ENCODE data around the gene SCGB3A2.

SCGB3A2 gene

DNA sequence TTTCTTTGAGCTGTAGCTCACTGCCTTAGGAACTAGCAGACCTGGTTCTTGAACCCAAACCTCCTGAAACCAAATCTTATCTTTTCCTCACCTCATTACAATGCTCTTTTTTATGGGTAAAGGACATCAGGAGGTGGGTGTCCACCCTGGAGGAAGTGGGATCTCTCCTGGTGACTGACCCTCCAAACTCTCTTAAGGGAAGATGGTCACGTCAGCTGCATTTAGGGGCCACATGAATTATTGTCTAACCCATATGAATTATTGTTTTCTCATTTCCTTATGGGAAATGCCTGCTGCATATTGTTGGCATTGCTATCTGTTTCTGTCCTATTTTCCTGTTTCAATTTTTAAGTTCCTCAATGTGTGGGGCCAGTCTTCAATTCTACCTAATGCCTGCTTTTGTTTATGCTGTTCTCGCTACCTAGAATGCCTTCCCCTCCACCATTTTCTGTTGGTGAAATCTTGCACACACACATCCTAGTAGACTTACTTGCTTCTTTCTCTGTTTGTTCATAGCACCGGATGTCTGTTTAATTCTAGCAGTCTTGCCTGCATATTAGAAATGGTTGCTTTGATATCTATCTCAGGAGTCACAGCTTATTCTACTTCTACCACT, 25.0 kb upstream of the SCGB3A2 start:
- H3K79me2 ChIP-seq (ENCODE audit: control insufficient read depth, insufficient read depth, low read length) = no peaks in the 10 kb centered on the region
- H2BK120ac ChIP-seq (ENCODE audit: low read depth, low read length) = no peak overlapping the region
- H3K4me1 ChIP-seq (ENCODE audit: control insufficient read depth, low read depth, low read length) = no peaks in the 10 kb centered on the region
- DNase-seq = no peak
- H3K79me1 ChIP-seq (ENCODE audit: low read length) = no peaks in the 10 kb centered on the region
- H3K56ac ChIP-seq (ENCODE audit: low read length) = no peak overlapping the region
- H4K8ac ChIP-seq (ENCODE audit: low read depth, low read length) = no peak overlapping the region
- H2AK5ac ChIP-seq (ENCODE audit: low read length) = no peak overlapping the region
- H3K4me3 ChIP-seq (ENCODE audit: low read length) = no peak overlapping the region
- no peak overlapping the region for H3K4me2 ChIP-seq (ENCODE audit: low read length)
- no peaks in the 10 kb centered on the region for H3K36me3 ChIP-seq (ENCODE audit: control insufficient read depth, insufficient read depth, low read length)
- WGBS (ENCODE audit: extremely low coverage, insufficient coverage, low lambda C conversion rate) = no CpG with 5 or more reads among the region's 3 CpGs
- no peak overlapping the region for H4K5ac ChIP-seq (ENCODE audit: low read length)
- no peak overlapping the region for H3K4ac ChIP-seq (ENCODE audit: low read depth, low read length)
- H3K27ac ChIP-seq (ENCODE audit: low read depth, low read length) = no peak overlapping the region
- no peak overlapping the region for H3K23ac ChIP-seq (ENCODE audit: low read length)
- H2BK5ac ChIP-seq (ENCODE audit: low read length) = no peak overlapping the region
- no peak overlapping the region for H3K18ac ChIP-seq (ENCODE audit: low read length)
- no peak overlapping the region for H3K9ac ChIP-seq (ENCODE audit: low read length)
- no peaks in the 10 kb centered on the region for H3K27me3 ChIP-seq (ENCODE audit: insufficient read depth, low read length, poor library complexity)
- H2BK15ac ChIP-seq (replicated peaks; ENCODE audit: low read depth) = no peak overlapping the region

DNA sequence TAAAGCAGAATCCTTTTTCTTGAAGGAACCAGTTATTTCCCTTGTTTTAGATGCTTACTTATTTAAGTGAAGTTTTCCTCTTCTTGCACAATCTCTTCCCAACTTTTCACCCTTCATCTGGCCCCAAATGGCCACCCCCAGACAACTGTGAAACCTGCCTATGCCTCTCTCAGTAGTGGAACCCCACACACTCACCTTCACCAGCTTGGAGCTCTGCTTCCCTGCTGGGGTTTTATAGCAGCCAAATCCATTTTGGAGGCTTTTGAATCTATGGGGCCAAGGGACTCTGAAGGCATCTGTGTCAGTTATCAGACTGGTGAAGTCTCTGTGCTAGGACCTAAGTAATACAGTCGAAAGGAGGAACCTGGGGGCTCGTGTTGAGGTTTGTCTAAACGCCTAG, 24.2 kb upstream of the SCGB3A2 start:
- H3K18ac ChIP-seq (ENCODE audit: low read length) = peak overlapping the region; percentile 47
- H2BK5ac ChIP-seq (ENCODE audit: low read length) = no peak overlapping the region
- H4K5ac ChIP-seq (ENCODE audit: low read length) = no peak overlapping the region
- H3K27me3 ChIP-seq (ENCODE audit: insufficient read depth, low read length, poor library complexity) = no peaks in the 10 kb centered on the region
- H3K9ac ChIP-seq (ENCODE audit: low read length) = no peak overlapping the region
- H4K8ac ChIP-seq (ENCODE audit: low read depth, low read length) = no peak overlapping the region
- H3K79me2 ChIP-seq (ENCODE audit: control insufficient read depth, insufficient read depth, low read length) = no peaks in the 10 kb centered on the region
- H3K4me2 ChIP-seq (ENCODE audit: low read length) = no peak overlapping the region
- H3K79me1 ChIP-seq (ENCODE audit: low read length) = no peaks in the 10 kb centered on the region
- H3K27ac ChIP-seq (ENCODE audit: low read depth, low read length) = no peak overlapping the region
- H3K4me3 ChIP-seq (ENCODE audit: low read length) = no peak overlapping the region
- WGBS (ENCODE audit: extremely low coverage, insufficient coverage, low lambda C conversion rate) = no CpG with 5 or more reads among the region's 3 CpGs
- no peak overlapping the region for H3K23ac ChIP-seq (ENCODE audit: low read length)
- no peak overlapping the region for H2AK5ac ChIP-seq (ENCODE audit: low read length)
- no peak overlapping the region for H3K4ac ChIP-seq (ENCODE audit: low read depth, low read length)
- no peaks in the 10 kb centered on the region for H3K4me1 ChIP-seq (ENCODE audit: control insufficient read depth, low read depth, low read length)
- H2BK15ac ChIP-seq (replicated peaks; ENCODE audit: low read depth) = no peak overlapping the region
- H3K36me3 ChIP-seq (ENCODE audit: control insufficient read depth, insufficient read depth, low read length) = no peaks in the 10 kb centered on the region
- H2BK120ac ChIP-seq (ENCODE audit: low read depth, low read length) = no peak overlapping the region
- H3K56ac ChIP-seq (ENCODE audit: low read length) = no peak overlapping the region
- DNase-seq = no peak

DNA sequence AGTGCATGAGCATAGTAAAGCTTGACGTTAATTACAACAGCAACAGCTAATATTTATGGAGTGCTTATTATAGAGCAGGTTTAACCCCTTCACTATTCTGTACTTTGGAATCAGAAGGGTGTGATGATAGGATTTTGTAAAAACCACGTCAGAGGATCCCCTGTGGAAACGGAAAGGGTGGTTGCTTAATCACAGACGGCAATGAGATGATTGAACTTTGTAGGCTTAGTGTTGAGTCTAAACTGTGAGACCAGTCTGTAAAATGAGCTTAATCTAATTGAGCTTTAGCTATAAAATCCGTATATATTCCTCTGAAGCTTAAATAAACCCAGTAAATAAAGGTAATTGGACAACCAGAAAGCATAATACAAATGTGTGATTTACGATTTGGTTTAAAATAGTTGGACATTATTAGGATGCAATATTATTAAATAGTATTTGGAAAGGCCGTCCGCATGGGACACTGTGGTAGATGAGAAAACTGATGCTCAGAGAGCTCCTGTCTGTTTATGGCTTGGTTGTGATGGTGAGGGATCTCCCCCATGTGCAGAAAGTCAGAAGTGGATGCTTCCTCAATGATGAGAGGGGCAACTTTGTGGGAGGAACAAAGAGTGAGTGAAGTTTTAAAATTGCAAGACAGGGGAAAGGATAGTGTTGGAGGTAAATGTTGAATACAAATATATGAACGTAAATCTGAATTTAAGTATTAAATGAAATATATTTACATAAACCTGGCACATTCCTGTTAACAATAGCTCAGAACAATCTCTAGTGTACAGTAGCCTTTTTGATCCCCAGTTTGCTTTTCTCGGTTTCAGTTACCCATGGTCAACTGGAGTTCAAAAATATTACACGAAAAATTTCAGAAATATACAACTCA, 23.4 kb upstream of the SCGB3A2 start:
- no peak overlapping the region for H3K56ac ChIP-seq (ENCODE audit: low read length)
- H4K8ac ChIP-seq (ENCODE audit: low read depth, low read length) = no peak overlapping the region
- no peak overlapping the region for H2BK5ac ChIP-seq (ENCODE audit: low read length)
- H2AK5ac ChIP-seq (ENCODE audit: low read length) = no peak overlapping the region
- no peak overlapping the region for H3K4ac ChIP-seq (ENCODE audit: low read depth, low read length)
- H2BK15ac ChIP-seq (replicated peaks; ENCODE audit: low read depth) = no peak overlapping the region
- no peak for DNase-seq
- no peak overlapping the region for H2BK120ac ChIP-seq (ENCODE audit: low read depth, low read length)
- no peak overlapping the region for H3K9ac ChIP-seq (ENCODE audit: low read length)
- H3K36me3 ChIP-seq (ENCODE audit: control insufficient read depth, insufficient read depth, low read length) = no peaks in the 10 kb centered on the region
- WGBS (ENCODE audit: extremely low coverage, insufficient coverage, low lambda C conversion rate) = 100% methylated on average over 3 of the region's 11 CpGs
- H3K4me2 ChIP-seq (ENCODE audit: low read length) = no peak overlapping the region
- H3K23ac ChIP-seq (ENCODE audit: low read length) = no peak overlapping the region
- no peaks in the 10 kb centered on the region for H3K4me1 ChIP-seq (ENCODE audit: control insufficient read depth, low read depth, low read length)
- no peak overlapping the region for H4K5ac ChIP-seq (ENCODE audit: low read length)
- no peak overlapping the region for H3K18ac ChIP-seq (ENCODE audit: low read length)
- H3K27ac ChIP-seq (ENCODE audit: low read depth, low read length) = no peak overlapping the region
- H3K79me1 ChIP-seq (ENCODE audit: low read length) = no peaks in the 10 kb centered on the region
- no peaks in the 10 kb centered on the region for H3K27me3 ChIP-seq (ENCODE audit: insufficient read depth, low read length, poor library complexity)
- H3K79me2 ChIP-seq (ENCODE audit: control insufficient read depth, insufficient read depth, low read length) = no peaks in the 10 kb centered on the region
- H3K4me3 ChIP-seq (ENCODE audit: low read length) = no peak overlapping the region

DNA sequence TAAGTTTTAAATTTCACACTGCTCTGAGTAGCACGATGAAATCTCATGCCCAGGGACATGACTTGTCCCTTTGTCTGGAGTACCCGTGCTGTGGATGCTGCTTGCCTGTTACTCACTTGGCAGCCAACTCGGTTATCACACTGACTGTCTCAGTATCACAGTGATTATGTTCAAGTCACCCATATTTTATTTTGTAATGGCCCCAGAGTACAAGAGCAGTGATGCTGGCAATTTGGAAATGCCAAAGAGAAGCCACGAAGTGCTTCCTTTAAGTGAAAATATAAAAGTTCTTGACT, 22.8 kb upstream of the SCGB3A2 start:
- Histone ChIP-seq H2BK5ac (ENCODE audit: low read length) (no peak overlapping the region), H3K4ac (ENCODE audit: low read depth, low read length) (no peak overlapping the region), H3K36me3 (ENCODE audit: control insufficient read depth, insufficient read depth, low read length) (no peaks in the 10 kb centered on the region), H3K27ac (ENCODE audit: low read depth, low read length) (no peak overlapping the region), H3K9ac (ENCODE audit: low read length) (no peak overlapping the region), H3K4me2 (ENCODE audit: low read length) (no peak overlapping the region), H3K79me1 (ENCODE audit: low read length) (no peaks in the 10 kb centered on the region), H3K18ac (ENCODE audit: low read length) (no peak overlapping the region), H3K23ac (ENCODE audit: low read length) (no peak overlapping the region), H2AK5ac (ENCODE audit: low read length) (no peak overlapping the region), H2BK120ac (ENCODE audit: low read depth, low read length) (no peak overlapping the region), H3K56ac (ENCODE audit: low read length) (no peak overlapping the region), H4K8ac (ENCODE audit: low read depth, low read length) (no peak overlapping the region), H3K27me3 (ENCODE audit: insufficient read depth, low read length, poor library complexity) (no peaks in the 10 kb centered on the region), H3K4me1 (ENCODE audit: control insufficient read depth, low read depth, low read length) (no peaks in the 10 kb centered on the region), H2BK15ac (replicated peaks; ENCODE audit: low read depth) (no peak overlapping the region), H3K79me2 (ENCODE audit: control insufficient read depth, insufficient read depth, low read length) (no peaks in the 10 kb centered on the region), H4K5ac (ENCODE audit: low read length) (no peak overlapping the region), H3K4me3 (ENCODE audit: low read length) (no peak overlapping the region)
- no peak for DNase-seq
- WGBS (ENCODE audit: extremely low coverage, insufficient coverage, low lambda C conversion rate) = no CpG with 5 or more reads among the region's 4 CpGs

DNA sequence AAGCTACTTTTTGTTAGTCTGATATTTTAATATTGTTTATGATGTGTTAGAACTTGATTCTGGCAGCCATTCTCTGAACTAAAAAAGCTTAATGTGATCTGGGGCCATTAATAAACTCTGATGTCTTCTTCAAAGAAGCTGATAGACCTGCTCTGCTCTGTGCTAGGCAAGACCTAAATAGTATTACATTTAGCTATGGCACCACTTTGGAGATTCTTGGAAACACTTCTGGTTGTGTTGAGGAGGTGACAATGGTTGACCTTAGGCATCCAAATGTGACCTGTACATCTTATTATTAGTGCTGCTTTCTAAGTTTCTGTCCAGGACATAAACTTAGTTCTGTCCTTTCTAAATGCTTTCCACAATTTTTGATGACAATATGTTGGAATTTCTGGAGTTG, 21.7 kb upstream of the SCGB3A2 start:
- no peak overlapping the region for H3K23ac ChIP-seq (ENCODE audit: low read length)

More for the DNA sequence above, 21.7 kb upstream of the SCGB3A2 start:
- Histone ChIP-seq H3K4me1 (ENCODE audit: control insufficient read depth, low read depth, low read length) (no peaks in the 10 kb centered on the region), H3K79me2 (ENCODE audit: control insufficient read depth, insufficient read depth, low read length) (no peaks in the 10 kb centered on the region), H3K4me2 (ENCODE audit: low read length) (no peak overlapping the region), H3K4ac (ENCODE audit: low read depth, low read length) (no peak overlapping the region), H2BK120ac (ENCODE audit: low read depth, low read length) (no peak overlapping the region), H3K27me3 (ENCODE audit: insufficient read depth, low read length, poor library complexity) (no peaks in the 10 kb centered on the region), H2BK15ac (replicated peaks; ENCODE audit: low read depth) (no peak overlapping the region), H3K9ac (ENCODE audit: low read length) (no peak overlapping the region), H3K27ac (ENCODE audit: low read depth, low read length) (no peak overlapping the region), H4K5ac (ENCODE audit: low read length) (no peak overlapping the region), H3K56ac (ENCODE audit: low read length) (no peak overlapping the region), H2BK5ac (ENCODE audit: low read length) (no peak overlapping the region), H4K8ac (ENCODE audit: low read depth, low read length) (no peak overlapping the region), H3K4me3 (ENCODE audit: low read length) (no peak overlapping the region), H3K36me3 (ENCODE audit: control insufficient read depth, insufficient read depth, low read length) (no peaks in the 10 kb centered on the region), H3K18ac (ENCODE audit: low read length) (no peak overlapping the region), H3K79me1 (ENCODE audit: low read length) (no peaks in the 10 kb centered on the region), H2AK5ac (ENCODE audit: low read length) (no peak overlapping the region)
- DNase-seq = no peak
